UCSD-AML1 (cell line): ENCODE measurements around the gene CES3.
"Not testable (repeated sequence)": the region's sequence is repeated elsewhere in the genome, so short reads cannot be mapped to it uniquely, and the experiment has no call there.

Source experiments
- DNase-seq: peaks from one replicate; lab custom pipeline; 2025; ENCODE audit not compliant: unreplicated experiment; lab: John Stamatoyannopoulos, UW

Gene CES3

DNA sequence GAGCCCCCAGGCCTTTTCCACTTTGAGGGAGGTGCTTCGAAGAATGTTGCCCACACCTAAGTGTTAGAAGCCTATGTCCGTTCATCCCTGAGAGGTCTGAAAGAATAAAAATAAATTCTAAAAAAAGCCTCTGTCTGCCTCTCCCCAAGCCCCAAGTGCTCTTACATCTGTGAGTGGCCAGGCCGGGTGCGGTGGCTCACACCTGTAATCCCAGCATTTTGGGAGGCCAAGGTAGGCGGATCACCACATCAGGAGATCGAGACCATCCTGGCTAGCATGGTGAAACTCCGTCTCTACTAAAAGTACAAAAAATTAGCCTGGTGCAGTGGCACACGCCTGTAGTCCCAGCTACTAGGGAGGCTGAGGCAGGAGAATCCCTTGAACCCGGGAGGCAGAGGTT lies 16.1 kb upstream of the CES3 start:
- not testable (repeated sequence) for DNase-seq

DNA sequence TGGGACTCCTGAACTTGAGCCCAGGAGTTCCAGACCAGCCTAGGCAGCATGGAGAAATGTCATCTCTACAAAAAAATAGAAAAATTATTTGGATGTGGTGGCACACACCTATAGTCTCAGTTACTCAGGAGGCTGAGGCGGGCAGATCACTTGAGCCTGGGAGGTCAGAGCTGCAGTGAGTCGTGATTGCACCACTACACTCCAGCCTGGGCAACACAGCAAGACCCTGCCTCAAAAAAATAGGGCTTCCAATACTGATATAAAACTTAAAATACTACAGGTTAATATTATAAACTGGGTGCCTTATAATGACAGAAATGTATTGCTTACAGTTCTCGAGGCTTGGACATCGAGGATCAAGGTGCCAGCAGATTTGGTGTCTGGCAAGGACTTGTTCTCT lies 15.1 kb upstream of the CES3 start:
- DNase-seq, result no peak

DNA sequence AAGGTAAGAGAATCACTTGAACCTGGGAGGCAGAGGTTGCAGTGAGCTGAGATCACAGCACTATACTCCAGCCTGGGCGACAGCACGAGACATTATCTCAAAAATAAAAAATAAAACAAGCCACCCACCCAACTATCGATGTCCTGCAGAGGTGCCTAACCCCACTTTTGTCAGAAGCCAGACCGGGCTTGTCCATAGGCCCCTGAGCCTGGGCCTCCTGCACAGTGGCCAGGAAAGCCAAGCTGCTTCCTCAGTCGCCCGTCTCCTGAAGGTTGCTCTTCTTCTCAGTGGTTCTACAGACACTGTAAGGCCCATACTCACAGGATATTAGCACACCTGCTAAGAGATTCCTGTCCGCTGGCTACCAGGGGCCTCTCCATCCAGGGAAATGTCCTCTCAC lies 14.5 kb upstream of the CES3 start:
- DNase-seq, result no peak

DNA sequence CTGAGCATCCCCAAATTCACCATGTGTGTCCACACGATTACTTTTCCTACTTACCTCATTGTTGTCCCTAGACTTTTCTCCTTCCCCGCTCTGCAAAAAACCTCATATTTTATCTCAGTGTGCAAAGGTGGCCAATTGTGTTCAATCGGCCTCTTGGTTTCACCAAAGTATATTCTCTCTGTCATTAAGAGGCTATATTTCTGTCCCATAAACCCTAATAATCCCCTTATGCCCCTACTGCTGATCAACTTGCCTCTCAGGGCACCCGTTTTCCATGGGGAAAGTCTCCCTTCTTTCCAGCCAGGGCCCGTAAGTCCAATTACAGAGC lies 14.1 kb upstream of the CES3 start:
- DNase-seq, result no peak

DNA sequence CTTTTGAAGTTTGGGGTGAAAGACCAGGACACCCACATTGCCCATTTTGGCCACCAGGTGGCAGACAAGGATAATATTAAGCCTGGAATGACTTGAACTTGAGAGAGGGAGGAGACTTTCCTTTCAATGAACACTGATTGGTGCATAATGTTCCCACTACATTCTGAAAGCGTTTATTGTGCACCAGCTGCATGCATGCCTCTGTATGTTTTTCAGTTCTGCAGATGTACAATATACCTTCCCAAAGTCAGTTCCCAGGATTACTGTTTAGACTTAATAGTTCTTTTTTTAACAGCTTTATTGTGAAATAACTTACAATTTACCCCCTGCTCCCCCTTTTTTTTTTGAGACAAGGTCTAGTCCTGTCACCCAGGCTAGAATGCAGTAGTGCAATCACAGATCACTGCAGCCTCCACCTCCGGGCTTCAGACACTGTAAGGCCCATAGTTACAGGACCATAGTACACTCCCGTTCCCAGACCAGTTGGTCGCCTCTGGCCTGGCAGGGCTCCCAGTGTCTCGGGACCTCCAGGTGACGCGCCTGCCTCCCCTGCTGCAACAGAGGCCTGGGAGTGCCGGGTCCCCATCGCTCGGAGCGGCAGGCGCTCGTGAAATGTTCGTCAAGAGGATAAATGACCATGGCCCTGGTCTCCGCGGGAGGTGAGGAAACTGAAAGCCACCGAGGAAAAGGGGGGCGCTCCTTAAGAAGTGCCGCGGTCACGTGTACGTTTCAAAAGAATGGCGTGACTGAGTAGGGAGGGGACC lies 13.6 kb upstream of the CES3 start:
- DNase-seq, result peak; percentile 74

DNA sequence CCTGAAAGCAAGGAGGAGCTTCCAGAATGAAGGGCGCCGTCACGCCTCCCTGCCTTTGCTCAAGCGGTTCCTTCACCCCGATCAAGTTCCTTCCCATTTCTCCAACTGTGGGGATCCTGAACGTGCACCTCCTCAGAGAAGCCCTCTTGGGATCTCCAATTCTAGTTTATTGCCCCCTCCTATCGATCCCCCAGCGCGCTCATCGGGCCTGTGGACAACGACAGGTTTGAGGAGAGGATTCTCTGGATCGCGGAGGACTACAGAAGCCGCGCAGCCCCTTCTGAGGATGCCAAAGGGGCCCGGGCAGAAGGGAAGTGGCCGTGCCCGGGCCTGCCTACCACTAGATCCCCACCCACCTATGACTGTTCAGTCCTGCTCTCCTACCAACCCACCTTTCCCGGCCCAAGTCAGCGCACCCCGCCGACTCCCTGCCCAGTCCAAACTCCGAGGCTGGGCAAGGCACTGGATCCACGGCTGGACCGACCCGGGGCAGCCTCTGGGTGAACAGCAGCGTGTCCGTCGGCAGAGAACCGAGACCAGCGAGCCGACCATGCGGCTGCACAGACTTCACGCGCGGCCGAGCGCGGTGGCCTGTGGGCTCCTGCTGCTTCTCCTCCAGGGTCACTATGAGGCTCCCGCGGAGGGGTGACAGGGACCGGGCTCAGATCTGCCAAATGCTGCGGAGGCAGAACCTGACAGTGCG lies 12.8 kb upstream of the CES3 start:
- DNase-seq, result no peak

DNA sequence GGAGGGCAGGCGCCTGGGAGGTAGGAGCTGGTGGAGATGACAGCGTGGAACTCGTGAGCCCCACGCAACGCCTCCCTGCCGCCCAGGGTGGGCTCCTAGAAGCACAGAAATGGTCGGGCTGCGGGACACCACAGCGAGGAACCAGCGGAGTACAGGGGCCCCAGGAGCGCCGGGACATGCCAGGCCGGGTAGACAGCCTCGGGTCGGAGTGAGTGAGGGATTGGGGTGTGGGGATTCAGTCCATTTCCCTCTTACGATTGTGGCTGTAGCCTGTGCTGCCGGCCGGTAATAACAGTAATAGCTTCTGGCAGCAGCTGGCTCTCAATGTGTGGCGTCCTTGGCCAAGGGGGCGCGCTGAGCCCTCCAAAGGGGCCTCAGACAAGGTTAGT lies 12.2 kb upstream of the CES3 start:
- no peak for DNase-seq

DNA sequence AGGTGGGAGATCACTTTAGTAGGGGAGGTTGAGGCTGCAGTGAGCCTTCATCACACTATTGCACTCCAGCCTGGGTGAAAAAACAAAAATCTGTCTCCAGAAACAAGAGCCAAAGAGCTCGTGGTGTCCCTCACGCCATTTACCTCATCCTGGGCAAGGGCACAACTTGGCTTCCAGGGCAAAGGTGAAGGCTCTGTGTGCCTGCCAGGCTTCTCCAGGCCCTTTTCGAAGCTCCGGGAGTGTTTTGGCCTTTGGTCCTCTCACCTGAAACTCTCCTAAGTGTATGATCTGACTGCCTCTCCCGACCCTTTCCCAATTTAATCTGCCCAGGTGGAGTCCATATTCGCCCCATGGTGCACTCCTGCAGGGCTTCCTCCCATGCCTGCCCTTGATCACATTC lies 11.6 kb upstream of the CES3 start:
- no peak for DNase-seq

DNA sequence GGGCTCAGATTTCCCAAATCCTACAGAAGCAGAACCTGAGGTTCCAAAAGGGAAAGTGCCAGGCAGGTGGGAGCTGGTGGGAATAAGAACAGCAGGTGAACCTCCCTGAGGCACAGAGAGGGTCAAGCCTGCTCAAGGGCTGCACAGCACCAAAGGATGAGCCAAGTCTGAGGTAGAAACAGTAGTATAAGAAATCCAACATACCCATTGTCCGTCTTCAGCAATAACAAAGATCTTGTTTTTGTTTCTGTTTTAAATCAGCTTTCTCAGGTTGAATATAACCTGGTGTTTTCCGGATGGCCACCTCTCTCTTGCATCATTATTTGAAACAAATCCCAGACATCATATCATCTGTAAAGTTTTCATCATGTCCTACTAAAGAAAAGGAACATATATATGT lies 10.6 kb upstream of the CES3 start:
- DNase-seq, result no peak

DNA sequence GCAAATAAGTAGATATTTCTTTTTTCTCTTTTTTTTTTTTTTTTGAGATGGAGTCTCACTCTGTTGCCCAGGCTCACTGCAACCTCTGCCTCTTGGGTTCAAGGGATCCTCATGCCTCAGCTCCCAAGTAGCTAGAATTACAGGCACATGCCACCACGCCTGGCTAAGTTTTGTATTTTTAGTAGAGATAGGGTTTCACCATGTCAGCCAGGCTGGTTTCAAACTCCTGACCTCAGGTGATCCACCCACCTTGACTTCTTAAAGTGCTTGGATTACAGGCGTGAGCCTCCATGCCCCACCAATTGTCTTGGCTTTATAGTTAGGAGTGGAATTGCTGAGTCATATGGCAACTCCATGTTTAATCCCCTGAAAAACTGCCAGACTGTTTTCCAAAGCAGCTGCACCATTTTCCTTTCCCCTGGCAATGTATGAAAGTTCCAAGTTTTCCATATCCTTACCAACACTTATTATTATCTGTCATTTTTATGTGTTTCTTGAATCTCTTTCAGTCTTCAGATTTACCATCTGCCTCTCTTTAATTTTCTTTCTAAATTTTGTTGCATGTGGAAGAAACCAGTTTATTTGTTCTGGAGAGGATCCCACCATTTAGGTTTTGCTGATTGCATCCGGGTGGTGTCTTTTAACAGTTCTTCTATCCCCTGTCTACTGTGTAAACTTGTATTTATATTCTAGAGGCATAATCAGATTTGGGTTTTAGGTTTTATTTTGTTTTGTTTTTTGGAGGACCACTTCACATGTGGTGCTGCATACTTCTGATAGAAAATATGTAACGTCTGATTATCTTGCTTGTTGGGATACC lies 9.9 kb upstream of the CES3 start:
- no peak for DNase-seq

DNA sequence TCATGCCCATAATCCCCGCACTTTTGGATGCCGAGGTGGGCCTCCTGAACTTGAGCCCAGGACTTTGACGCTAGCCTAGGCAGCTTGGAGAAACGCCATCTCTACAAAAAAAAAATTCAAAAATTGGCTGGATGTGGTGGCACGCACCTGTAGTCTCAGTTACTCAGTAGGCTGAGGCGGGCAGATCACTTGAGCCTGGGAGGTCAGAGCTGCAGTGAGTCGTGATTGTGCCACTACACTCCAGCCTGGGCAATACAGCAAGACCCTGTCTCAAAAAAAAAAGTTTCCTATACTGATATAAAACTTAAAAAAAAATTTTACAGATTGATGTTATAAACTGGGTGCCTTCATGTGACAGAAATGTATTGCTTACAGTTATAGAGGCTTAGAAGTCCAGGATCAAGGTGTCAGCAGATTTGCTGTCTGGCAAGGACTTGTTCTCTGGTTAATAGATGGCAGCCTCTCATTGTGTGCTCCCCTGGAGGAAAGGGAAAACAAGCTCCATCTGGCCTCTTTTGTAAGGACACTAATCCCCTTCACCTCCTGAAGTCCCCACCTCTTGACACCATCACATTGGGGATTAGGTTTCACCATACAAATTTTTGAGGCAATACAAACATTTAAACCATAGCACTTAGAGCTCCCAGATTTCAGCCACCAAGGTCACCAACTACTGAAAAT lies 8.5 kb upstream of the CES3 start:
- DNase-seq, result no peak

DNA sequence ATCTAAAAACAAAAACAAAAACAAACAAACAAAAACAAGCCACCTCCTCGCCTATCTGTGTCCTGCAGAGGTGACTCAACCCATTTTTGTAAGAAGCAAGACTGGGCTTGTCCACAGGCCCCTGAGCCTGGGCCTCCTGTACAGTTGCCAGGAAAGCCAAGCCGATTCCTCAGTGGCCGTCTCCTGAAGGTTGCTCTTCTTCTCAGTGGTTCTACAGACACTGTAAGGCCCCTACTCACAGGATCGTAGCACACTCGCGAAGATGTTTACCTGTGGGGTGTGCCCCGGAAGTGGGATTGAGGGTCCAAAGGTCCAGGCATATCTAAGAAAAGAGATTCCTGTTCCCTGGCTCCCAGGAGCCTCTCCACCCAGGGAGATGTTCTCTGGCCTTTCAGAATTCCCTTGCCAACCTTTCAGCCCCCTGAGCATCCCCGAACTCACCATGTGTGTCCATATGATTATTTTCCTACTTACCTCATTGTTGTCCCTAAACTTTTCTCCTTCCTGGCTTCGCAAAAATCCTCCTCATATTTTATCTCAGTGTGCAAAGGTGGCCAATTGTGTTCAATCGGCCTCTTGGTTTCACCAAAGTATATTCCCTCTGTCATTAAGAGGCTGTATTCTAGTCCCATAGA lies 7.5 kb upstream of the CES3 start:
- no peak for DNase-seq

DNA sequence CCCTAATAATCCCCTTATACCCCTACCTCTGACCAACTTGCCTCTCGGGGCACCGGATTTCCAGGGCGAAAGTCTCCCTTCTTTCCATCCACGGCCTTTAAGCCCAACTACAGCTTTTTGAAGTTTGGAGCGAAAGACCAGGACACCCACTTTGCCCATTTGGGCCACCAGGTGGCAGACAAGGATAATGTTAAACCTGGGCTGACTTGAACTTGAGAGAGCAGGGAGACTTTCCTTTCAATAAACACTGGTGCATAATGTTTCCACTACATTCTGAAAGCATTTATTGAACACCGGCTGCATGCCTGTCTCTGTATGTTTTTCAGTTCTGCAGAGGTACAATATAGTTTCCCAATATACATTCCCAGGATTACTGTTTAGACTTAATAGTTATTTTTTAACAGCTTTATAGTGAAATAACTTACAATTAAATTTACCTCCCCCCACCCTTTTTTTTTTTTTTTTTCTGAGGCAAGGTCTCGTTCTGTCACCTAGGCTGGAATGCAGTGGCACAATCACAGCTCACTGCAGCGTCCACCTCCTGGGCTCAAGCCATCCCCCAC lies 6.9 kb upstream of the CES3 start:
- peak; percentile 70 for DNase-seq

DNA sequence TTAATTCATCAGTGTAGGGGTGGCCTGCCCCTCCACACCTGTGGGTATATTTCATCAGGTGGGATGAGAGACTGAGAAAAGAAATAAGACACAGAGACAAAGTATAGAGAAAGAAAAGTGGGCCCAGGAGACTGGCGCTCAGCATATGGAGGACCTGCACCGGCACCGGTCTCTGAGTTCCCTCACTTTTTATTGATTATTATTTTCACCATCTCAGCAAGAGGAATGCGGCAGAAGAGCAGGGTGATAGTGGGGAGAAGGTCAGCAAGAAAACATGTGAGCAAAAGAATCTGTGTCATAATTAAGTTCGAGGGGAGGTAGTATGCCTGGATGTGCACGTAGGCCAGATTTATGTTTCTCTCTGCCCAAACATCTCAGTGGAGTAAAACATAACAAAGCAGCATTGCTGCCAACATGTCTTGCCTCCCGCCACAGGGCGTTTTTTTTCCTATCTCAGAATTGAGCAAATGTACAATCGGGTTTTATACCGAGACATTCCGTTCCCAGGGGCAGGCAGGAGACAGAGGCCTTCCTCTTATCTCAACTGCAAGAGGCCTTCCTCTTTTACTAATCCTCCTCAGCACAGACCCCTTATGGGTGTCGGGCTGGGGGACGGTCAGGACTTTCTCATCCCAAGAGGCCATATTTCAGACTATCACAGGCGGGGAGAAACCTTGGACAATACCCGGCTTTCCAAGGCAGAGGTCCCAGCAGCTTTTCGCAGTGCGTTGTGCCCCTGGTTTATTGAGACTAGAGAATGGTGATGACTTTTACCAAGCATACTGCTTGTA lies 5.5 kb upstream of the CES3 start:
- not testable (repeated sequence) for DNase-seq

DNA sequence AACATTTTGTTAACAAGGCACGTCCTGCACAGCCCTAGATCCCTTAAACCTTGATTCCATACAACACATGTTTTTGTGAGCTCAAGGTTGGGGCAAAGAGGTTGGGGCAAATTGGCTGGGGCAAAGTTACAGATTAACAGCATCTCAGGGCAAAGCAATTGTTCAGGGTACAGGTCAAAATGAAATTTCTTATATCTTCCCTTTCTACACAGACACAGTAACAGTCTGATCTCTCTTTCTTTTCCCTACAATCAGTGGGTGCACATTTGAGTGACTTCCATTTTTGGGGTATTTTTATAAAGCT lies 5.0 kb upstream of the CES3 start:
- DNase-seq, result not testable (repeated sequence)

DNA sequence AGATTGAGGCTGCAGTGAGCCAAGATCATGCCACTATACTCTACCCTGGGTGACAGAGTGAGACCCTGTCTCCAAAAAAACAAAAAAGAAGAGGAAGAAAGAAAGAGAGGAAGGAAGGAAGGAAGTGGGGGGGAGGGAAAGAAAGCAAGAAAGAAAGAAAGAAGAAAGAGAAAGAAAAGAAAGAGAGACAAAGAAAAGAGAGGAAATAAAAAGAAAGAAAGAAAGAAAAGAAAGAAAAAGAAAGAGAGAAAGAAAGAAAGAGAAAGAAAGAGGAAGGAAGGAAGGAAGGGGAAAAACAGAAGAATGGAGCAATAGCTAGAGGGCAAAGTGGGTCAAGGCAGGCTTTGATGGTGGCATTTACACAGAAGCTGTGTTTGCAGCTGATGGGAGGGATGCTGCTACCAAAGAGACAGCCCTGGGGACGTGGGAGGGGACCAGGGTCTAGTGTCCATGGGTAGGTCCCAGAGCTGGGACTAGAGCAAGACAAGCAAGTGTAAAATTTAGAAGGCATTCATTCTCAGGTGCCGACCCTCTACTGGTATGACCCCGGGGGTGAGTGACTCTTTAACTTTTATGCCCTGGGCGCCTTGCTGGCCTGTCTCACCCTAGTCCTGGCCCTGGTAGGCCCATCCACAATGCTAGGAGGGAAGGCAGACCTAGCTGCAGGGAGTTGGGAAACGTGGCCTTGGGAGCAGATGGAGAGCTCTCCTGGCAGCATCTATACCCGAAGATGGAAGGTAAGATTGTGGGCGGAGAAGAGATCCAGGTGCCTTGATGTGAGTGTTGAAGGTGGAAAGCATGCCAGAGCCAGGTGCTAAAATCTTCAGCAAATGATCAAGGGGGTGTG lies 2.0 kb upstream of the CES3 start:
- DNase-seq, result no peak

DNA sequence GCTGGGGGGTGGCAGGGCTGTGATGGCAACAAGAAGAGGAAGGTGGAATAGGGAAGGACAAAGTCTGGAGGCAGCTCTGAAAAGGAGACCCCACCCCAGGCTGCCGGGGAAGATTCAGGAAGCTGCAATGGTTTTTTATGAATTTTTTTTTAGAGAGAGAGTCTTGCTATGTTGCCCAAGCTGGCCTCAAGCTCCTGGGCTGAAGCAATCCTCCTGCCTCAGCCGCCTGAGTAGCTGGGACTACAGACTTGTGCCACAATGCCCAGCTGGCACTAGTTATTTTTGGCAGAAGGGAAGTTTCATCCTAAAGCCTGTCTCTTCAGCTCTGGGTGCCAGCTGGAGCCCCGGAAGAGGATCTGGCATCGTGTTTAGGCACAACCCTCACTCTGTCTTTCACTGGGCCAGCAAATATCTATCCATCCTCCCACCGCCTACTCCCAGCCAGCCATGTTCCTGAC lies 1.3 kb upstream of the CES3 start:
- DNase-seq, result no peak

DNA sequence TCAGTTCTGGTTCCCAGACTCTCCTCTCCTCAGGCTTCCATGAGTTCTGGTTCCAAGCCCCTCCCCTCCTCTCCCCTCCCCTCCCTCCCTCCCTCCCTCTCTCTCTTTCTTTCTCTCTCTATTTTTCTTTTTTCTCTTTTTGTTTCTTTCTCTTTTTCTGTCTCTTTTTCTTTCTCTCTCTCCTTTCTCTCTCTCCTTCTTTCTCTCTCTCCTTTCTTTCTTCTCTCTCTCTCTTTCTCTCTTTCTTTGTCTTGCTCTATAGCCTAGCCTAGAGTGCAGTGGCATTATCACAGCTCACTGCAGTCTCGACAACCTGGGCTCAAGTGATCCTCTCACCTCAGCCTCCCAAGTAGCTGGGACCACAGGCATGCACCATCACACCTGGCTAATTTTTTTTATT lies 796 bp upstream of the CES3 start:
- no peak for DNase-seq

DNA sequence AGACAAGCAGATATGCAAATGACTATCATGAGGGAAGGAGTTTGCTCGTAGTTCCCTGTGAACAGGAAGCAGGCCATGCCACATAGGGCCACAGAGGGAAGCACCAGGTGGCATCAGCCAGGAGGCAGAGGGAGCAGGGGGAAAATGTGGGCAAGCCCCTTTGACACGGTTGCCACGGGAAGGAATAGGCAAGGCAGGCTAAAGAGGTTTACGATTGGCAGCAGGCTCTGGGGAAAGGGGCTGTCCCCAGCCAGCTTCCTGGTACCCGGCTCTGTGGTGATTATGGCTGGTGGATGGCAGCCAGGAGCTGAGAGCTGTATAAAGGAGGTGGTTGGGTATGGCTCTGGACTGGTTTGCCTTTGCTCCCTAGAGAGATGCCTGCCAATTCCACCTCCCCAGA lies 848 bp downstream of the CES3 start:
- DNase-seq, result peak; percentile 46
